Nephron progenitor cell (in vitro differentiated cells): ENCODE results near the gene NAXD.

Experiments used
- DNase-seq: peaks from one replicate; pipeline ENCODE4 v3.0.0; 2021
- H3K27ac Mint-ChIP-seq: 2 replicates; pipeline ENCODE4 v1.8.0; 2021; ENCODE audit warnings: mild to moderate bottlenecking, moderate library complexity, mixed read lengths
- H3K27me3 Mint-ChIP-seq: 2 replicates; pipeline ENCODE4 v1.8.0; 2021; ENCODE audit warnings: mild to moderate bottlenecking, low read depth, mixed read lengths; ENCODE audit not compliant: poor library complexity
- H3K36me3 Mint-ChIP-seq: 2 replicates; pipeline ENCODE4 v1.8.0; 2021; ENCODE audit warnings: low read depth, mixed read lengths
- H3K4me1 Mint-ChIP-seq: 2 replicates; pipeline ENCODE4 v1.8.0; 2021; ENCODE audit warnings: mixed read lengths
- H3K4me3 Mint-ChIP-seq: 2 replicates; pipeline ENCODE4 v1.8.0; 2021; ENCODE audit warnings: mild to moderate bottlenecking, moderate library complexity, mixed read lengths
- H3K9me3 Mint-ChIP-seq: 2 replicates; pipeline ENCODE4 v1.8.0; 2021; ENCODE audit warnings: mild to moderate bottlenecking, moderate library complexity, mixed read lengths
- CTCF ChIP-seq: fragments of 200-600 bp; sonication (generic); IDR thresholded peaks from 2 replicates; pipeline ENCODE4 v1.5.0; 2021; ENCODE audit warnings: antibody characterized with exemption

NAXD gene

GRCh38 chr13:110676595-110677587 lies 61.5 kb downstream of the NAXD start:
- no peaks in the 10 kb centered on the region for H3K4me1 Mint-ChIP-seq
- peaks cover 31% of the 10 kb centered on the region for H3K9me3 Mint-ChIP-seq
- no peaks in the 10 kb centered on the region for H3K27me3 Mint-ChIP-seq
- H3K4me3 Mint-ChIP-seq = no peak overlapping the region
- DNase-seq = no peak
- no peak for TF ChIP-seq CTCF
- peak overlapping the region; percentile 93 for H3K27ac Mint-ChIP-seq
- peaks cover 80% of the 10 kb centered on the region for H3K36me3 Mint-ChIP-seq

- no peaks in the 10 kb centered on the region for H3K27me3 Mint-ChIP-seq
- no peak for TF ChIP-seq CTCF
- peak overlapping the region; percentile 97 for H3K27ac Mint-ChIP-seq
- no peak overlapping the region for H3K4me3 Mint-ChIP-seq
- no peaks in the 10 kb centered on the region for H3K4me1 Mint-ChIP-seq
- no peak for DNase-seq
- peaks cover 21% of the 10 kb centered on the region for H3K9me3 Mint-ChIP-seq
- peaks cover 78% of the 10 kb centered on the region for H3K36me3 Mint-ChIP-seq
Measured at GRCh38 chr13:110677731-110678545, 62.6 kb downstream of the NAXD start.

GRCh38 chr13:110680852-110681251 lies 65.5 kb downstream of the NAXD start:
- Mint-ChIP-seq H3K4me1 (peaks cover 7% of the 10 kb centered on the region), H3K9me3 (no peaks in the 10 kb centered on the region), H3K27me3 (no peaks in the 10 kb centered on the region), H3K36me3 (peaks cover 61% of the 10 kb centered on the region), H3K4me3 (no peak overlapping the region), H3K27ac (peak overlapping the region; percentile 95)
- peak; percentile 19 for DNase-seq
- peak; percentile 40 for TF ChIP-seq CTCF

GRCh38 chr13:110681868-110682550 lies 66.7 kb downstream of the NAXD start:
- H3K27ac Mint-ChIP-seq = peak overlapping the region; percentile 44
- H3K4me1 Mint-ChIP-seq = peaks cover 7% of the 10 kb centered on the region
- H3K36me3 Mint-ChIP-seq = peaks cover 54% of the 10 kb centered on the region
- no peaks in the 10 kb centered on the region for H3K9me3 Mint-ChIP-seq
- H3K27me3 Mint-ChIP-seq = no peaks in the 10 kb centered on the region
- H3K4me3 Mint-ChIP-seq = no peak overlapping the region
- no peak for DNase-seq
- no peak for TF ChIP-seq CTCF

- H3K27ac Mint-ChIP-seq = no peak overlapping the region
- H3K36me3 Mint-ChIP-seq = peaks cover 52% of the 10 kb centered on the region
- H3K4me3 Mint-ChIP-seq = no peak overlapping the region
- peaks cover 7% of the 10 kb centered on the region for H3K4me1 Mint-ChIP-seq
- no peaks in the 10 kb centered on the region for H3K9me3 Mint-ChIP-seq
- no peak for DNase-seq
- no peaks in the 10 kb centered on the region for H3K27me3 Mint-ChIP-seq
- TF ChIP-seq CTCF = no peak
Measured at GRCh38 chr13:110682746-110683145, 67.4 kb downstream of the NAXD start.
